GM12872 (cell line): ENCODE data around the gene IL1B.

Experiments
- TF ChIP-seq, protein P1 (sequence below): IDR thresholded peaks from 3 replicates; pipeline ENCODE4 v1.5.1; 2011; ENCODE audit warnings: low read depth, mild to moderate bottlenecking, low read length, moderate library complexity; ENCODE audit not compliant: insufficient read depth

Gene IL1B

DNA sequence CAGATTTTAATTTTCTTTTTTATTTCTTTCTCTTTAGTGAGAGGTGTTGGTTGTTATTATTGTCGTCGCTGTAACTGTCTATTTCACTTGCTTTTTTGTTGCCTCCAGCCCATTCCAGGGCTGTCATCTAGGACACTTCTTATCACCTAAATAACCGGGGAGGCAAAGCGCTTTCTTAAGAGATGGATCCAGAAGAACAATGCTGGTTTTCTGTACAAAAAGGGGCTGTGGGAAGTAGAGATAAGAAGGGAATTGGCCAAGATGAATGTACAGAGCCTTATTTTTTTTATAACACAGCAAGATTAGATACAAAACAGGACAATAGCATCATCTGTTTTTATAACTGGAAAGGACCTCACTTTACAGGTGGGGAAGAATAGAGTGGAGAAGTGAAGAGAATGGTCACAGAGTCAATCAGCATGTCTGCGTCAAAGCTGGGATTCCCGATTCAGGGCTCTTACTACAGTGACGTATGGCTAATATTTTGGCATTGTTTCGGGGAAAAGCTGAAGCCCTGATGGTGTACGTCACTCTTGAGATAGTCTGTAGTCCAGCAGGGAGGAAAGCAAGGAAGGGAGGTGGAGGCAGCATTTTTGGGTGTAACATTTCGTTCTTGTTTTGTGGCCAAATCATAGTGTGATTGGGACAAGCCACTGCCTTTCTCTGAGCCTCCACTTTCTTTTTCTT lies 23.2 kb downstream of the IL1B start:
- TF ChIP-seq, protein P1, sequence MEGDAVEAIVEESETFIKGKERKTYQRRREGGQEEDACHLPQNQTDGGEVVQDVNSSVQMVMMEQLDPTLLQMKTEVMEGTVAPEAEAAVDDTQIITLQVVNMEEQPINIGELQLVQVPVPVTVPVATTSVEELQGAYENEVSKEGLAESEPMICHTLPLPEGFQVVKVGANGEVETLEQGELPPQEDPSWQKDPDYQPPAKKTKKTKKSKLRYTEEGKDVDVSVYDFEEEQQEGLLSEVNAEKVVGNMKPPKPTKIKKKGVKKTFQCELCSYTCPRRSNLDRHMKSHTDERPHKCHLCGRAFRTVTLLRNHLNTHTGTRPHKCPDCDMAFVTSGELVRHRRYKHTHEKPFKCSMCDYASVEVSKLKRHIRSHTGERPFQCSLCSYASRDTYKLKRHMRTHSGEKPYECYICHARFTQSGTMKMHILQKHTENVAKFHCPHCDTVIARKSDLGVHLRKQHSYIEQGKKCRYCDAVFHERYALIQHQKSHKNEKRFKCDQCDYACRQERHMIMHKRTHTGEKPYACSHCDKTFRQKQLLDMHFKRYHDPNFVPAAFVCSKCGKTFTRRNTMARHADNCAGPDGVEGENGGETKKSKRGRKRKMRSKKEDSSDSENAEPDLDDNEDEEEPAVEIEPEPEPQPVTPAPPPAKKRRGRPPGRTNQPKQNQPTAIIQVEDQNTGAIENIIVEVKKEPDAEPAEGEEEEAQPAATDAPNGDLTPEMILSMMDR, result no peak

DNA sequence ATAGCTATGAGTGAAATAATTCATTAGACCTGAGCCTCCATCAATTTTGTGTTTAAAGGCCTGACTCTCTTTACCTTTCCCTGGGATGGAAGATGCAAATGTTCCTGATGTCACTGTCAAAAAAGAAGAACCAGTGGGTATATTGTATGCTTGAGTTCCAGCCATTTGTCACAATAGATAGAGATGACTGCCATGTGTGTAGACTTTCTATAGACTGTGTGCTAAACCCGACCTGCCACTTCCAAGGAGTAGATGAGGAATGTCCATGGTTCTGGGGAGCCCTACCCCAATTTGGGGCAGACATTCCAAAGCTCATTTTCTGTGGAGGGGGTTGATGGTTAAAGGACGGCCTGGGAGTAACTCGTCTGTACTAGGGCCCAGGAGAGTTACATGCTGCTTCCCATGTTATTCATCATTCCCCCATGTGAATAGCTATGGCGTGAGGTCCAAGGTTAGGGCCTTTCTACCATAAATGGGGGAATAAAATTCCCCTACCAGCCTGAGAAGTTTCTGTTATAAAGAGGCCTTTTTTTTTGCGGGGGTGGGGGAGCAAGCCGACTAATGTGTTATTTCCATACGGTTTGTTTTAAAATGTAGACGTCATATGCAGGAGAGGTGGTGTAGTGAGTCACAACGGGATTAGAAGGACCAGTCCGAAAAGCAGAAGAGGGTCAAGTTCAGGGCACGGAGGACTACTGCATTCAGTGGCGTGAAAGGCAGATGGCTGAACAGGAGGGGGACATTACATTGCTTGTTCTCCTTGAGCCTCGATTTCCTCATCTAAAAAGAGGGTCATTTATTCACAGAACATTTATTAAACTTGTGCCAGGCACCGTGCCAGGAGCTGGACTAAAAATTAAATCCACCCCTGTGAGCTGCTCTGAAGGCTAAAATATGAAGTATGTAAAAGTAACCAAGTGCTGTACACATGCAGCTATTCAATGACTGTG lies 24.0 kb downstream of the IL1B start:
- TF ChIP-seq, protein P1, result no peak

DNA sequence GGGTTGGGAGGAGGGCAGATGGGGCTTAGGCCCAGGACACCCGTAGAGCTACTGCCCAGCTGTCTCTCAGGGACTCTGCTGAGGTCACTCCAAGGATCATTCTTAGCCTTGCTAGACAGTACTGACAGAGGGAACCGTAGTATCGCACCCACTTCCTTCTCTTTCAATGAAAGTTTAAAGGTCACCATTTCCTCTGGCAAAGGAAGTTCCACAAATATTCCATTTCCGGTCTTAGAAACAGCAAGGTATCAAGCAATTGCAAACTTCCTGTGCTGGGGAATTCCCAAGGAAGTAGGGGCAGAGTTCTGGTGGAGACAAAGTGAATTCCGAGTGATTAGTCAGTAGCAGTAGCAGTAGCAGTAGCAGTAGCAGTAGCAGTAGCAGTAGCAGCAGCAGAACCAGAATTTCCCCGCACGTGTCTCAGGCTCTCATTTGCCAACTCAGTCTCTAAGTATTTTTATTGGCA lies 24.7 kb downstream of the IL1B start:
- TF ChIP-seq, protein P1, result no peak

DNA sequence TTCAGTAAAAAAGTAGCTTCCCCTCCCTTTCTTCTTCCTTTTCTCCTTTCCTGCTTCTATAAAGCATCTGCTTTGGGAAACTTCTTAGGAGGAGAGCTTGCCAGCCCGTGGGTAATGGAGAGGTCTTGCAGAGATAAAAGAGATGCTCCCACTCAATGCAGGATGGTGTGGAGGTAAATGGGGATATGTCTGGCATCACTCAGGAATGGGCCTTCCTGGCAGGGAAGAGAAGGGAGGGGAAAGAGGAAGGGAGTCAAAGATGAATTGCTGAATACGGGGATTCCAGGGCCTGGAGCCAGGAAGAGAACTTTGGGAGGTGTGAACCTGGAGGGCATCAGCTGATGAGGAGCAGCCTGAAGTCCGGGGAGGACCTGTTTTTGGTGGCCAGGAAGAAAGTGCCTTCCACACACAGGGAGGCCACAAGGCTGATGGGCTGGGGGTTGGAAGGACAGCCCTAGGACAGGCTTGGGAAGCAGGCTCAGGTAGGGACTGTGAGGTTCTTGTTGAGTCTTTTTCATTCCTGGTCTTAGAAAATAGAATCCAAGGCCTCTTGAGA lies 25.2 kb downstream of the IL1B start:
- TF ChIP-seq, protein P1, result no peak

DNA sequence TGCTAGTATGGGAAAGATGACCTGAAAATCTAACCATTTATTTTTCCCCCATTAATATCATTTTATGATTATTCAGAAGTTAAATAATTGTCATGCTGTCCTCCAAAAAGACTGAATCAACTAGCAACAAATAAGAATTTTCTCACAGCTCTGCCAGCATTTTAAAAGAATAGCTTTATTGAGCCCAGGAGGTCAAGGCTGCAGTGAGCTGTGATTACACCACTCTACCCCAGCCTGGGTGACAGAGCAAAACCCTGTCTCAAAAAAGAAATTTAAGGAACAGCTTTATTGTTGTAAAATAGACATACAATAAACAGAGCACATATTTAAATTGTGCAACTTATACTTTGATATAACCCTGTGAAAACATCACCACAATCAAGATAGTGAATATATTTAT lies 27.5 kb downstream of the IL1B start:
- TF ChIP-seq, protein P1, result no peak

DNA sequence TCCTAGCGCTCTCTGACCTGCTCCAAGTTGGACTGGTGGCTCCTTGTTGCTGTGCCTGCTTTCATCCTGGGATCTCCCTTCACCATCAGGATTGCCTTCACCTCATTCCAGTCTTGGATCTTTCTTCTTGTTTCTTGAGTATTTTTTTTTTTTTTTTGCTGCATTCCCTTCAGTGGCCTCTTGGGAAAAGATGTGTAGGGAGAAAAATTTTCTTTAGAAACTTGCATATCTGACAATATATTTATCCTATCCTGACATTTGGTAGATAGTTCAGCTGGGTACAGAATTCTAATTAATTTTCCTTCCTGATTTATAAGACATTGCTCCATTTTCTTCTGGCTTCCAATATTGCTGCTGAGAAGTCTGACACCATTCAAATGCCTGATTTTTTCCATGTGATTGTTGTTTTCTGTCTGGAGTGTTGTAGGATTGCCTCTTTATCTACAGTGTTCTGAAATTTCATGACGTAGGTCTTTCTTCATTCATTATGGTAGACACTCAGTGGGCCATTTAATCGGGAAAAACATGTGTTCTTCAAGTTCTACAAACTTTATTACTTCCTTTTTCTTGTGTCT lies 29.3 kb downstream of the IL1B start:
- TF ChIP-seq, protein P1, result no peak

DNA sequence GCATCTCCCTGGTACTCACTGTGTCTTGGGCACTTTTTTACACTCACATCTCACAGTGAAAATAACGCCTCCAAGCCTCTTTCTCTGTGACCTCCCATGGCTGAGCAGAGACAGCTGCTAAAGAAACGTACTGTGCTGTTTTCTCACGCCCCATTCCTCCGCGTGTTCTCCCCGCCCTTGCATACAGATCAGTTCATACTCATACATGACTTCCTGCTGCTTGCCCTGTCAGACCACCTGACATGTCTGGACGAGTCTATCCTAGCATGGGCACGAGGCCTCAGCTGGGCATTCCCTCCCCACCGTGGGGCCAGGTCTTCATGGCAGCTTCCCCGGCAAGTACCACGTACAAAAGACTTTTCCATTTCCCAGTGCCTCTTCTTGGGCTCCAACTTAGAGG lies 31.0 kb downstream of the IL1B start:
- TF ChIP-seq, protein P1, result no peak
